Small intestine (tissue), 7 donors: ENCODE measurements around the gene SH3RF1. TPM values are rescaled to one million over a fixed set of nuclear protein-coding genes. Genes with fewer than 3 reads are reported as not detected.
A peak's percentile ranks its signal among the peaks of the same experiment; 100 is the strongest.

Experiments
- DNase-seq, 2 donors: peaks; one replicate each; pipeline versions ENCODE4 v3.0.0 to v3.0.0-alpha.2; 2013
- FAIRE-seq: peaks from 2 replicates; lab custom pipeline; 2012; peaks lifted over from hg19 to GRCh38; lab: Jason Lieb, UNC
- H3K27ac ChIP-seq, 3 donors: one replicate each; pipeline ENCODE4 v1.5.1; 2013; ENCODE audit warnings: low read length in 2 of 3, mild to moderate bottlenecking in 2 of 3, control low read depth in 1 of 3, inconsistent platforms in 1 of 3, low read depth in 1 of 3, moderate library complexity in 1 of 3
- H3K27me3 ChIP-seq, 3 donors: one replicate each; pipeline ENCODE4 v1.6.1; 2013; ENCODE audit warnings: low read length in 3 of 3, inconsistent platforms in 1 of 3; ENCODE audit not compliant: control insufficient read depth in 3 of 3, insufficient read depth in 3 of 3
- H3K36me3 ChIP-seq, 3 donors: one replicate each; pipeline ENCODE4 v1.6.1; 2013; ENCODE audit warnings: low read length in 3 of 3, inconsistent platforms in 1 of 3, low read depth in 1 of 3, mild to moderate bottlenecking in 1 of 3, moderate library complexity in 1 of 3; ENCODE audit not compliant: control insufficient read depth in 3 of 3, insufficient read depth in 2 of 3
- H3K4me1 ChIP-seq, 3 donors: one replicate each; pipeline ENCODE4 v1.6.1; 2013; ENCODE audit warnings: low read length in 2 of 3, inconsistent platforms in 1 of 3, low read depth in 1 of 3, mild to moderate bottlenecking in 1 of 3, moderate library complexity in 1 of 3; ENCODE audit not compliant: control insufficient read depth in 3 of 3, insufficient read depth in 2 of 3
- H3K4me3 ChIP-seq, 3 donors: one replicate each; pipeline ENCODE4 v1.5.1; 2013; ENCODE audit warnings: low read length in 3 of 3, control low read depth in 1 of 3, inconsistent platforms in 1 of 3, low read depth in 1 of 3, mild to moderate bottlenecking in 1 of 3, moderate library complexity in 1 of 3
- H3K9me3 ChIP-seq, 2 donors: one replicate each; pipeline ENCODE4 v1.6.1; 2013; ENCODE audit warnings: low read depth in 1 of 2, low read length in 1 of 2; ENCODE audit not compliant: control insufficient read depth in 2 of 2, insufficient read depth in 1 of 2
- WGBS, 3 donors: extraction: QIAGEN DNeasy Blood & Tissue Kit; methylation state at CpG; one replicate each; pipeline ENCODE4 v1.1.7; 2013; 5-methylcytosine and 5-hydroxymethylcytosine counted together
- polyA plus RNA-seq, 4 donors: library from polyadenylated mRNA; stranded (reverse) in 3 of 4; unstranded in 1 of 4; fragments of 200-250 nt in 3 of 4; fragments of 120-200 nt in 1 of 4; gene quantifications; one replicate each; pipeline versions ENCODE4 v1.2.1 to v1.2.3, GENCODE V29; 2013
- donor health status: healthy with polysubstance abuse.
- donor health status: control.
- donor health status: control.
- donor health status: Bipolar disorder and iron deficiency.
- donor health status: healthy.

The SH3RF1 gene
- polyA plus RNA-seq, 4 donors: 10.7 to 35.6 (median 11.5) TPM

DNA sequence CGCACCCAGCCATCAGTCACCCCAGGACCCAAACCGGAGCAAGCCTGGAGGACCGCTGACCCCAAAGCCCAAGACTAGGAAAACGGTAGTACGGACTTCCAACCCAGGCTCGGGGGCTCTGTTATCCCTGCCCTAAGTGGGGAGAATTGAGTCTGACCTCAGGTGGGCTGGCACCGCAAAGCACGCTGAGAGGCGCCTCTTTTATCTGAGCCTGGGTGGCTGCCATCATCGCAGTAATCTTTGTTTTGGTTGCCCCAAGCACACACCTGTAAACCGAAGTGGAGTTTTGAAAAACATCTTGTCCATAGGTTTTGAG, 894 bp upstream of the SH3RF1 start:
- peaks cover 0 to 14% (median under 1%) of the 10 kb centered on the region in 3 donors for H3K4me1 ChIP-seq
- WGBS, 3 donors: 2 to 13% (median 6%) methylated on average over 11 of the region's 11 CpGs
- peak in 1 of 2 donors; percentile 13 for DNase-seq

DNA sequence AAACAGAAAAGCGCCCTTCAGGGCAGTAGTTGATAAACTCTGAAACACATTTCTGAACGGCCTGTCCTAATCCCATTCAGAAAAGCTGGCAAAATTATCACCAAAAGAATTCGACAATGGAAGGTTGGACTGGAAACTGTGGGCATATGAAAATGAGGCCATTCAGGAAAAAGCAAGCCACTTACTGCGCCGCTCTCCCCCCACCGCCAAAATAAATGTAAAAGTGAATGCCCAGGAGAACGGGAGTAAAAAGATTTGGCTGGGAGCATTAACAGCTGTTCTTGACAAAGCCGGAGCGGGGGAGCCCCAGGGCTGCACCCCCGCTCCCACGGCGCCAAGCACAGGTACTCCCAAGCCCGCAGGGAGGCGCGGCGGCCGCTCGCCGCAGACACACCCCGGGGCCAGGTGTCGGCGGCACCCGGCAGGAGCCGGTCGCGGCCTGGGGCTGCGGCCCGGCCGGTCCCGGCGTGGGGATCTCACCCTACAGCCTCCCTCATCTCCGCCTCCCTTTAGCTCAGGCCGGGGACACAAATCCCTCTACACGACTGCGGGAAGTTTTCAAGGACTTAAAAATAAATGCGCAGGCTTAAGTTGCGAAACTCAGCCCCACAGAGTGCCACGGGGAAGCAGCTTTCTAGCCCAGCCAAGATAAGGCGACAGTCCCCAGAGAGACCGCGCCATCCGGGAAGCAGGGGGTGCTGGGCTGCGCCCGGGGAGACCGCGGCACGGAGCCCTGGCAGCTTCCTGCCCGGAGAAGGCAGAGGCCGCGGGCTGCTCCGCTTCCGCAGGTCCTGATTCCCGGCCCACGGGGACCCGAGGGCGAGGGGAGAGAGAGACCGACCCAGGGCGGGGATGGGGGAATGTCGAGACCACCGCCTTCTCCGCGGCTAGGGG, 593 bp downstream of the SH3RF1 start:
- H3K4me1 ChIP-seq: peaks cover 0 to 22% (median 2%) of the 10 kb centered on the region in 3 donors

More for the DNA sequence above, 894 bp upstream of the SH3RF1 start:
- H3K27ac ChIP-seq: peak overlapping the region in 2 of 3 donors; percentile 66 to 86
- H3K36me3 ChIP-seq: peaks cover 0 to 2% (median 0%) of the 10 kb centered on the region in 3 donors
- no peaks in the 10 kb centered on the region for H3K27me3 ChIP-seq
- peak overlapping the region; percentile 63 to 95 (median 94) for H3K4me3 ChIP-seq
- H3K9me3 ChIP-seq: no peaks in the 10 kb centered on the region
- no peak for FAIRE-seq

DNA sequence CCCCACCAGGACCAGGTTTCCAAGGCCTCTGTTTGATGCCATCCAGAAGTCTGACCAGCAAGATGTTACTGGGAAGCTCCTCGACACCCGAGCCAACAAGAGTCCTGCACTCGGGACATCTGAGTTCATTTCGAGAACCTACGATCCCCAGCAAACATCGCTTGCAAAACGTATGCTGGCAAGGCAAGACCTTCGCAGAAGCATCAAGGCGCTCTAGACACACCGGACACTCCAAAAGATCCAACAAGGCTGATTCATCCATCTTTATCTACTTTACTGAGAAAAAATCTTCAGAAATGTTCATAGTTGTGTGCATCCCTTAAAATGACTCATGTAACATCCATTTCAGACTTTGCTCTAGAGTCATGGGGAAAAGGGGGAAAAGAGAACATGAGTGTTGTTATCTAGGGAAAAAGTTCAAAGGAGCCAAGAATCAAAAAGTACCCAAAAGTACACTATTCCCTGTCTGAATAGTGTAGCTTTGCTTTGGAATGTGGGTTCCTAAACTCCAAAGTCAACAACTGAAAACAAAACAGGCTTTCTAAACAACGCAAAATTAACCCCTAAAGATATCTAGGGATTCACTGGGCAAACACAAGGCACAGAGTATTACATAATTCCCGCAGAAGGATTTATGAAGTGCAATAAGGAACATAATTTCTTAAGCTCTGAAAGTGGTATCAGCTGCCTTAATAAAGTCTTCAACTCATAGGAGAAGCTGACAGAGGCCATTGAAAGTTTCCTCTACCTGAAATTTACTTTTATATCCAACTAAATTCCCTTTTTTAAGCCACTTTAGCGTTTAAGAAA, 1.6 kb downstream of the SH3RF1 start:
- WGBS, 3 donors: 14 to 56% (median 30%) methylated on average over 13 of the region's 13 CpGs
- FAIRE-seq (no peak), DNase-seq (peak; percentile 82 to 92)
- H3K4me3 ChIP-seq: peak overlapping the region; percentile 32 to 95 (median 94)
- H3K27ac ChIP-seq: peak overlapping the region; percentile 86 to 96 (median 93)
- no peaks in the 10 kb centered on the region for H3K27me3 ChIP-seq
- peaks cover 0 to 1% of the 10 kb centered on the region in 2 donors for H3K9me3 ChIP-seq
- peaks cover 0 to 10% (median 0%) of the 10 kb centered on the region in 3 donors for H3K36me3 ChIP-seq
- peaks cover 0 to 22% (median 2%) of the 10 kb centered on the region in 3 donors for H3K4me1 ChIP-seq

More for the DNA sequence above, 593 bp downstream of the SH3RF1 start:
- DNase-seq (peak; percentile 73 to 83), FAIRE-seq (no peak)
- Histone ChIP-seq H3K27ac (peak overlapping the region; percentile 86 to 96 (median 93)), H3K36me3 (peaks cover 0 to 6% (median 0%) of the 10 kb centered on the region in 3 donors), H3K4me3 (peak overlapping the region; percentile 63 to 95 (median 94)), H3K9me3 (no peaks in the 10 kb centered on the region), H3K27me3 (no peaks in the 10 kb centered on the region)
- WGBS, 3 donors: 1% methylated on average over 47 to 62 of the region's 62 CpGs

DNA sequence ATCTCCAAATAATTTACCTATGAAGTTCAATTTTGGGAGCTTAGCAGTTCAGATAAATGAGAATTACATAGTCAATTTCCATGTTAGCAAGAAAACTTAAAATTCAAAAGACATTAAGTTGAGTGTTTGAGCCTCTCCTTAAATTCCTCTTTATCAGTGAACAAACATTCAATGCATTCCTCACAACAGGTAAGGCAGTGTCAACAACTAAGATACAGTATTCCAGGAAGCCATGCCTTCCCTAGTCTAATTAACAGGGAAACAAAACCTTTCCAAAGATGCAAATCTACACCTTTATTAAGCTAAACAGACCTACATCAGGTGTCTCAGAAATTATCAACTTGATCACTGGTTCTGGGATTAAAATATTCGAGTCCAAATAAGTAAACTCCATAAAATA, 3.7 kb downstream of the SH3RF1 start:
- Histone ChIP-seq H3K27me3 (no peaks in the 10 kb centered on the region), H3K4me1 (peaks cover 0 to 20% (median 4%) of the 10 kb centered on the region in 3 donors), H3K27ac (peak overlapping the region in 1 of 3 donors; percentile 96), H3K36me3 (peaks cover 0 to 18% (median 4%) of the 10 kb centered on the region in 3 donors), H3K9me3 (peaks cover 0 to 6% of the 10 kb centered on the region in 2 donors), H3K4me3 (no peak overlapping the region)
- 14 to 30% (median 24%) methylated on average over 1 of the region's 1 CpG for WGBS, 3 donors
- DNase-seq (no peak), FAIRE-seq (no peak)

DNA sequence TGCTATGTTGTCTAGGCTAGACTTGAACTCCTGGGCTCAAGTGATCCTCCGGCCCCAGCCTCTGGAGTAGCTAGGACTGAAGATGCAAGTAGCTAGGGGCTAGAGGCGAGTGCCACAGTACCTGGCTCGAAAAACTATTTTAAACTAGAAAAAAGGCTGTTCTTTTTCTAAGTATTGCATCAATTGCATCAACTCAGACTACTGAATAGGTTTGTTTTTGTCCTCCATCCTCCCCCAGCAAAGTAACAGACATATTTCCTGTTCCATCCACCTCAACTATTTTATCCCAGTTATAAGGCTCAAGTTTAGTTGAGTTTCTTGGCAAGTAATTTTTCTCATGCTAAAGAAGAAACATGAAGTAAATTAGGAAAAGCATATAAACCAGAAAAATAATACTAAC, 4.1 kb downstream of the SH3RF1 start:
- DNase-seq: no peak
- no peak for FAIRE-seq
- H3K4me1 ChIP-seq: peaks cover 0 to 20% (median 4%) of the 10 kb centered on the region in 3 donors
- H3K27me3 ChIP-seq: no peaks in the 10 kb centered on the region
- H3K27ac ChIP-seq: peak overlapping the region in 1 of 3 donors; percentile 11
- peak overlapping the region in 1 of 3 donors; percentile 2 for H3K4me3 ChIP-seq
- H3K9me3 ChIP-seq: peaks cover 0 to 6% of the 10 kb centered on the region in 2 donors
- 92 to 100% (median 97%) methylated on average over 3 of the region's 3 CpGs for WGBS, 3 donors
- H3K36me3 ChIP-seq: peaks cover 0 to 18% (median 4%) of the 10 kb centered on the region in 3 donors

DNA sequence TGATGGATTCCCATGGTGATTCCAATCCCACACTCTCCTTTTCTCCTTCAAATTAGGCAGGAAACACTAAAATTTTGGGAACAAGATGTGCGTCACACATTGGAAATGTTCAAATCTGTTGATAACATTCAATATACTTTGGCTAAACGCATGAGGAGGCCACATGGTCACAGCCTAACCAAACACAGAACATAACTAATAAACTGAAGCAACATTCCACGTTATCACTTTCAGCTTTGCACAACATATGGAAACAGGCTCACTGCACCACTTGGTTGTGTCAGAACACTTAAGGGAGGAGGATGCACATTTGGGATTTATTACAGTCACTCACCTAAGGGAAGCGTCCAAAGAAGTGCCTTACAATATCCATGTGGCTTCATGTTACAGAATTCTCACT, 4.7 kb downstream of the SH3RF1 start:
- peak in 1 of 2 donors; percentile 27 for DNase-seq
- Histone ChIP-seq H3K27me3 (no peaks in the 10 kb centered on the region), H3K4me1 (peaks cover 0 to 20% (median 4%) of the 10 kb centered on the region in 3 donors), H3K9me3 (peaks cover 0 to 6% of the 10 kb centered on the region in 2 donors), H3K27ac (no peak overlapping the region), H3K4me3 (no peak overlapping the region), H3K36me3 (peaks cover 0 to 18% (median 4%) of the 10 kb centered on the region in 3 donors)
- 80 to 83% (median 81%) methylated on average over 4 of the region's 4 CpGs for WGBS, 3 donors
- no peak for FAIRE-seq

DNA sequence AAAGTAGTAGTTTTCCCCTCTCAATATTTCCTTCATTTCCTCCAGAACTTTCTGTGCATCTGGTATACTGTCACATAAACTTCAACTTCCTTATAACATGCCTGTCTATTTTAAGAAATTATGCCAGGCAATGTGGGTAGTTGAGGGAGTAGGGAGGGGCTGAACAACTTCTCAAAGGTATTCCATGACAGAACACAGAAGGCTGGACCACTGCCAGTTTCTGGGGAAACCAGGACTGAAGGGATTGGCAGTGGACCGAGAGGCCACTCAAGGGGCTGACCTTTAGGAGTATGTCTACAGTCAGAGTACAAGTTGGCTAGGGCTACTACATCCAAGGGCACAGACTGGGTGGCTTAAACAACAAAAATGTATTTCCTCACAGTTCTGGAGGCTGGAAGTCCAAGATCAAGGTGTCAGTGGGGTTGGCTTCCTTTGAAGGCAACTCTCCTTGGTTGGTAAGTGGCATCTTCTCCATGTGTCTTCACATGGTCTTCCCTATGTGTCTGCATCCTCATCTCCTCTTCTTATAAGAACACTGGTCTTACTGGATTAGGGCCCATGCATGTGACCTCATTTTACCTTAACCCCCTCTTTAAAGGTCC, 6.9 kb downstream of the SH3RF1 start:
- peaks cover 0 to 25% (median 6%) of the 10 kb centered on the region in 3 donors for H3K4me1 ChIP-seq
- H3K27me3 ChIP-seq: no peaks in the 10 kb centered on the region
- FAIRE-seq (no peak), DNase-seq (no peak)
- peaks cover 0 to 20% (median 4%) of the 10 kb centered on the region in 3 donors for H3K36me3 ChIP-seq
- 79 to 95% (median 85%) methylated on average over 1 of the region's 1 CpG for WGBS, 3 donors
- peaks cover 0 to 6% of the 10 kb centered on the region in 2 donors for H3K9me3 ChIP-seq
- H3K4me3 ChIP-seq: no peak overlapping the region
- H3K27ac ChIP-seq: no peak overlapping the region
